HG03045 (cell line): ENCODE results near the gene D2HGDH.
"Not testable (repeated sequence)": the region's sequence is repeated elsewhere in the genome, so short reads cannot be mapped to it uniquely, and the experiment has no call there.

ENCODE experiments used
- ATAC-seq: cut with Tn5 transposase; IDR thresholded peaks from one replicate; pipeline ENCODE4 v1.9.1; 2021; ENCODE audit warnings: mild to moderate bottlenecking, moderate library complexity; ENCODE audit not compliant: unreplicated experiment

D2HGDH gene

DNA sequence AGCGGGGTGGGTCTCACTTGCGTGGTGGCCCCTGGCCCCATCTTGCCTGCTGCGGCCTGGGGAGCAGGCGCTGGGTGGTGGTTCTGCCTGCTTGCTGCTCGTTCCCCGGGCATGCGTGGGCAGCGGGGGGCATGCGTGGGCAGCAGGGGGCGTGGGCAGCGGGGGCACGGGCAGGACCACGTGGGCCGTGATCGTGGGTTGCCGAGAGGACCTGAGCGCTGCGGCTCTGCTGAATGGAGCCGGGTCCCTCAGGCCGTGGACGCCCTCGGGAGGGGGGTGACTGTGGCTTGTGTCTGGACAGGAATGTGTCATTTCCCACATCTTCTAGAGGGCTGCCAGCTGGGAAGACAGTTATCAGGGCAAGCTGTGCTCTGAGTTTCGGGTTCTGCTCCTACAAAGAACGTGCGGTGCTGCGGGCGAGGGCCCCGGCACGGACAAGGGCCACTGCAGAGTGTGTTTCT, 33.9 kb downstream of the D2HGDH start:
- ATAC-seq, result no peak

DNA sequence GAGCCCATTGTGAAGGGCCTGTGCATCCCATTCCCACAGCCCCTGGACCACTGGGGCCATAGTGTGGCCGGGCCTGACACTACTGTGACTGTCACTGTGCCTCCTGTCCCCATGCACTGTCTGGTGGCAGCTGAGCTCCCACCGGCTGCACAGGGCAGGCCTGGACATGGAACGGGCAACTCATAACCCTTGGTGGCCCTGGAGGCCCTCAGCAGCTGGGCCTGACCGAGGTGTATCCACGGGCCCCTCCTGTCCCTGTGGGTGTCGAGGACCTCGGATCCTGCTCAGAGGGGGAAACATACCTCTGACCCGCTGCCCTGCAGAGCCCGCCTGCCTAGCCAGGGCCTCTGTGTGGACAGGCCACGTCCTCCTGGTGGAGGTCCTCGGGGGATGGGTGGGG, 34.4 kb downstream of the D2HGDH start:
- ATAC-seq, result no peak

- no peak for ATAC-seq
Observed at GRCh38 chr2:241769819-241770184, 35.4 kb downstream of the D2HGDH start.

DNA sequence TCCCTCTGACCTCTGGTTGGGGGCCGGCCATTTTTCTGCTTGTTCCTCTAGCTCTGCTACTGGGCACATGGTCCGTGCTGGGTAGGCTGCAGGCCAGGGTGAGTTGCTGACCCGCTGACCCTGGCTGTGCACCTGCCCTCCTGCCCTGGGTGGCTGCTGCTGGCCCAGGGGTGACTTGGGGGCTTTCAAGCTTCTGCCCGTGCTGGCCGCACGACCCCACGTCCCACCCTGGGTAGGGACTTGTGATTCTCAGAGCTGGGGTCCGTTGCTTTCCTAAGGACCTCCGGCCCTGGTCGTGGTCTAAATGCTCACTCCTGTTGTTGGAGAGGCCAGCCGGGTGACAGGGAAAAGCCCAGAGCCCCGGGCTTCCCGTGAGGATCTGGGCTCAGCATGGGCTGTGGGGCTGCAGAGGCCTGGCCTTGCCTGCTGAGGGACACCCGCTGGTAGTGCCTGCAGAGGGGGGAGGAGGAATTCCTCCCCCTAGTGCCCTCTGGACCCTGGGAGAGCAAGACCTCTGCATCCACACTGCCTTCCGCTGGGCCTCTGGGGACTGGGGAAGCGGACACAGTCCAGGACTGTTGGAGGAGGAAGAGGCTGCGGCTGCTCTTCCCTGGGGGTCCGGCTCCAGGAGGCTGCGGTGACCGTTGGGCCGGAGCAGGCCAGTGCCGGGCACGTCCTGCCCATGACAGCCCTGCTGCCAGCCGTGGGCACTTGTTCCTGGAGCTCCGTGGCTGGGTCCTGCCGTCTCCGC, 35.9 kb downstream of the D2HGDH start:
- ATAC-seq, result no peak

DNA sequence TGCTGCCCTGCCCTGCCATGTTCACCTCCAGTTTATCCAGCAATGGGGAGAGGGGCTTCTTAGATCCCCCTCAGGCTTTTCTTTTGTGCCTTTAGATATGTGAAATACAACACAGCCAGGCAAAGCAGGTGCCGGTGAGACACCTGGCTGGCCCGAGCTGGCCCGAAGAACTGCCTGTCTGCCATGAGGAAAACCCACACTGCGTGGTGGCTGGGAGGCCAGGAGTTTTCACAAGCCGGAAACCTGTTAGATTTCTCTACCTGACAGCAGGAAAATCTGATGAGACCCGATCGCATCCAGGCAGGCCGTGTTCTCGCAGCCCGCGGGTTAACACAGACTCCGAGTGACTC, 36.5 kb downstream of the D2HGDH start:
- ATAC-seq, result no peak

DNA sequence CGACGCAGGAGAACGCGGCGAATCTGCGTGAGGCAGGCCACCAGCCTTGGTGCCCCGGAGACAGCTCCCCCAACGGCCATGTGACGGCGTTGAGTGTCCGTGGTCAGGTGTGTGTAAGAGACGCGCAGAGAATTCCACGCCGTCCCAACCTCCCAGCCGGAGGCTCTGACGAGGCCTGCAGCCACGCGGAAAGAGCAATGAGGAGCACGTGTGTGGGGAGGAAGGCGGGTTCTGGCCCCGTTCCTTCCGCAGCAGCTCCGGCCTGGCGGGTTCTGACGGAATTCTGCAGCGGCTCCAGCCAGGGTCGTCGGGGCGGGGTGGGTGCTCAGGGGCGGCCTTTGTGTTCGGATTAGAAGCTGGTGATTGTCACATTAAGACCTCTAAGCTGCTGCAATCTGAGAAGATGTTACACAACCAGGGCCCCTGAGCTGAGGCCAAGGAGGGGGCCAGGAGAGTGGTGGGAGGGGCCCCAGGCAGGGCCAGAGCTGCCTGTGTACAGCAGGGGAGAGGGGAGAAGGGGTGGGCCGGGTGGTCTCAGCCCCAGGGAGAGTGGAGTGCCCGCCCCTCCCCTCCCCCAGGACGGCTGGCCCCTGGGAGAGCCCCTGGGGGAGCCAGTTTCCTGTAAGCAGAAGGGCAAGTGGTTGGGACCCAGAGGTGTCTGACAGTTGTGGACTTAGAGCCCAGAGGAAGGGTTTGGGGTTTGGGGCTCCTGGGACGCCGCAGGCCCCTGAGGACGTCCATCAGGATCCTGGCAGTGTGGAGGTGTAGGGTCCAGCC, 37.0 kb downstream of the D2HGDH start:
- ATAC-seq, result no peak

- ATAC-seq, result no peak
Observed at GRCh38 chr2:241772063-241772499, 37.7 kb downstream of the D2HGDH start.

- ATAC-seq, result no peak
Observed at GRCh38 chr2:241773511-241774418, 39.3 kb downstream of the D2HGDH start.

DNA sequence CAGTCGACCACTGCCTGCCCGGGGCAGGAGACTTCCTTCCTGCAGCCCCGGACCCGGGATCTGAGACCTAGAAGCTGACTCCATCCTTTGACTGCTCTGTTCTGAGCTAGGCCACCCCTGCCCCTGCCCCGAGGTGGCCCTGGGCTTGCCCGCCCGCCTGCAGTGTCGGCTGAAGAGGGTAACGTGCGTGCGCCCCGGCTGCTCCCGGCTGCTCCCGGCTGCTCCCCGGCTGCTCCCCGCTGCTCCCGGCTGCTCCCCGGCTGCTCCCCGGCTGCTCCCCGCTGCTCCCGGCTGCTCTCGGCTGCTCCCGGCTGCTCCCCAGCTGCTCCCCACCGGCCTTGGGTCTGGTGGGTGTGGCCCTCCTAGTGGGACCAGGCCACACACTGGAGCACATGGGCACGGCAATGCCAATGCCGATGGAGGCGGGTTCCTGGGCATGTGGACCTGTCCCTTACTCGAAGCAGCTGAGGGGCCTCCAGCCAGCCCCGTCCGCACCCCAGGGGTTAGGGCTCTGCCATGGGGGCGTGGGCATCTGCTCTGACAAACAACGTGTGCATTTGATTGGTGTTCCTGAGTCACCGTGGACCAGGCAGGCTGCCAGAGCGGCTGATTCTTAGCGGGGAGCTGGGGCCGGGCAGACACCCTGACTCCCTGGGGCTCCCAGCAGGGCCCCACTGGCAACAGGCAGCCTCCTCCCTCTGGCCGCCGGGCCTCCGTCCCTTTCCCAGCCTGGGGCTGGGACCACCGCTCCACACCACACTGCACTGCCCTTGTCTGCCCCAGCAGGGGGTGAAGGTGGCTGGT, 40.2 kb downstream of the D2HGDH start:
- ATAC-seq, result no peak

DNA sequence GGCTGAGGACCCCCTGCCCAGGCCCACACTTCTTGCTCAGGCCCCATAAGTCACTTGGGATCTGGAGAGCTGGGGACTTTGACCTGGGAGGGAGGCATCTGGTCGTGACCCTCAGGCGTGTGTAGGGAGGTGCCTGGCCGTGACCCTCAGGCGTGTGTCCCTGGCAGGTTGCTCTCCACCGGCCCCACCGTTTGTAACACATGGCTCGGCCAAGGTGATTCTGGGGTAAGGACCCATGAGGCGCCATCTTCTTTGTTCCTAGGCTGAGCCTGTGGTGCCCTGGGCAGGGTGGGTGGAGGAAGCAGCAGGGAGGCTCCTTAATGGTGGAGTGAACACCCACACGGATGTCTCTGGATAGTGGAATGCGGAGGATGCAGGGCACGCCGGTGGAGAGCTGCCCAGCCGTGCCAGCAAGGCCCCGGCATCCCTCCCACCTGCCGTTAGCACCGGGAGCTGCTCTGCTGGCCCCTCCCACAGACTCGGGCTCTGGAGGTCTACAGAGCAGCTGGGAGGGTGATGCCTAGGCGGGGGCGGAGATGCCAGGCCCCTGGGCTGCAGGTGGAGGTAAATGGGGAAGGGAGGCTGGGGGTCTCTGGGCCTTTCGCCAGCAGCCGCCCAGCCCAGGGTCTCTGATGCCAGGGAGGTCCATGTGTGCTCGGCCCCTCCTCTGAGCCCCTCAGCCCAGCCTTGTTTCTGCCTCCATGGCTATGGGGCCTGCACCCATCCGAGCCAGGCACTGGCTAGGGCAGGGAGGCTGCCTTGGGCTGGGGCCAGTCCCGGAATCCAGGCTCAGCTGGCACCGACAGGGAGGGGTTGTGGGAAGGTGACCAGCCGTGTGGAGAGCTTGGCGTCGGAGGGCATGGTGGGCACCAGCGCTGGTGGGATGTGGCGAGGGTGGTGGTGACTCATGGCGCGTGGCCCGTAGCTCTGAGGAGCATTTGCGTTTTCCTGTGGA, 41.1 kb downstream of the D2HGDH start:
- ATAC-seq, result no peak

DNA sequence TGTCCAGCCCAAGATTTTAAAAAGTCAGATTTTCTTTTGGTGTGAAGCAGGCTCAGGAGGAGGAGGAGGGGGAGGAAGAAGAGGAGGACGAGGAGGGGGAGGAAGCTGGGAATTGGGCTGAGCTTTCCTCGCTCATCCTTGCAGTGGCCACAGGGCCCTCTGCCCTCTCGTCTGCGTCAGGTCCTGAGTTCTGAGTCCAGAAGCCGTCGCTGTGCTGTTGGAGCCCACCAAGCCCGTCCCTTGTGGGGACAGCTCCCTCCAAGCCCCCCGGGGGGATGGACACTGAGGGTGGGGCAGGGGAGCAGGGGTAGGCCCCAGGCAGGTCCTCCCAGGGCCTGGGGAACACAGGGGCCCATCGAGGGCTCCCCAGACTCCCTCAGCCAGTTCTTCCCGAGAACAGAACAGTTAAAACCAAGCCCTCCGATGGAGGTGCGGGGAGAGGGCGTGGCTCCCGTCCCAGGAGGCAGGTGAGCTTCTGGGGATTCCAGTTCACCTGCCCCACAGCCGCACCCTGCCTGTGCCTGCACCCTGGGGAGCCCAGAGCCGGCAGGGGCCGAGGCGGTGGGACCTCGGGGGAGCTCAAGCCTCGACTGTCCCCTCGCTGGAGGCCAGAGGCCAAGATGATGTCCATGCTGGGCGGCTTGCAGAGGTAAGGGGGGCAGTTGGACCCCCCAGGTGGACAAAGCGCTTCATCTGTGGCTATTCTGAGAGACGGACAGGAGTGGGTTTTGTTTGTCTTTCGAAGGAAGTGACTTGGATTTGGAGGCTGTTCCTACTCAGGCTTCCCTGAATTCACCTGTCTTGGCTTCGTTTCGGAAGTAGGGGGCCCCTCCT, 42.1 kb downstream of the D2HGDH start, which contains the start of gene GAL3ST2:
Gene GAL3ST2 (plus strand): TSS at position 487 of the 834 bp plus-strand sequence. CDS start 134 bp downstream, at position 621.
- no peak for ATAC-seq

DNA sequence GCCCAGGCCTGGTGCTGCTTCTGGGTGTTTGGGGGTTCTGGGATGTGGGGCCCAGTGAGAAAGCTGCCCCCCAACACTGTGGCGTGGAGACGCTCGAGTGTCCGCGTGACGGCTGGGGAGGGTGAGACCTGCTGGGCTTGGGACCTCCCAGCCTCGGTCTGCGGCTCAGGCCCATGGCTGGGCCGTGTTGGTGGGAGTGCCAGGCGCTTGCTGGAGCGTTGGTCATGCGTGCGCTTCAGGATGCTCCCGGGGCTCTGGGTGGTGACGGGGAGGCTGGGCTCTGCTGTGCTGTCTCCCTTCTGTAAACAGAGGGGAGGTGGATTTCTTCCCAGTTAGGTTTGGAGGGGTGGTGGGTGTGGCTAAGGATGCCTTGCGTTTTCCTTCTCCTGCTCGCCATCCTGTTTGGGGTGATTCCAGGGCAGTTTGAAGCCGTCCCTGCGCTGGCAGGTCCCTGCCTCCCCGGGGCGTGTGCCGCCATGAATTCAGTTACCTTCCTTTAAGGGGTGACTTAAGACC, 42.8 kb downstream of the D2HGDH start:
- no peak for ATAC-seq

GRCh38 chr2:241777686-241778627, 43.5 kb downstream of the D2HGDH start:
- no peak for ATAC-seq

DNA sequence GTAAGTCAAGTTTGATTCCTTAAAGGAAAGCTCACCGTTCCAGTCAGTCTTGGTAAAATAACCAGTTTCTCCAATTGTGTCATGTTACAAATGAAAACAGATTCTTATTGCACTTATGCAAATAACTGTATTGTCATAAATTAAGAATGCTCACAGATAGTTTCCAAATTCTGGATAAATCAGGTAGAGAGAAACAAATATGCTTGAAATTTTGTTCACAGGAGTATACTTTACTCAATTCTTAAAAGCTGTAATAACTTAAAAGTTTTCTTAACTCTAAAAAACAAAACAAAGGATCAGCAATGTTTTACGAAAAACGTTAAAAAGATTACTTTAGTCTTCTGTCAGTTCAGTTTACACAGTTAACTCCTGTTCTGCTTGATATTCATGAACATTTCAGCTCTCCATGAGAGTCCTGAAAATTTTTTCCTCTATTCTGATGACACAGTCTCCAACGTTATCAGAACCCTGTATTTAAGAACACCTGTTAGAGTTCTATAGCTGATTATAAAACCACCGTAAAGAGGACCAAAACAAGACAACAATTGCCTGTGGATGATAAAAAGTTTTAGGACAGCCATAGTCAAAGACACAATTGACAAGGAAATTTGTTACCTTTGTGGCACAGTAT, 46.6 kb downstream of the D2HGDH start:
- no peak for ATAC-seq

GRCh38 chr2:241782053-241782452, 47.6 kb downstream of the D2HGDH start:
- ATAC-seq, result not testable (repeated sequence)

- ATAC-seq, result no peak
Observed at GRCh38 chr2:241788135-241788534, 53.7 kb downstream of the D2HGDH start.

DNA sequence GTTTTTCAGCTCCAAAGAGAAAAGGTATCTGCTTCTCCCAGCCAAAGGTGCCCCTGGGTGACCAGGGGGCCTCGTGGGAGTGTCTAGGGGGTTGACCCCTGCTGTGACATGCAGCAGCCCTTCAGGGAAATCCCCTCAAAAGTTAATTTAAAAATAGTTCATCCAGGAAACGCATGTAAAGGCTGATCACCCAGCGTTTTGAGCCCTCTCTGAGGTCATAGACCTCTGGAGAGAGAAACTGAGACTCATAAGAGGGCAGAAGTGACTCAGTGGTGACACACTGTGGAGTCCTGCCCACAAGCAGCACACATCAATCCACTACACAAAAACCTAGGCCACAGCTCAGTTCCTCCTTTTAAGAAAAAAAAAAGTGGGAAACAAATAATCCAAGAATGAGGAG, 54.1 kb downstream of the D2HGDH start:
- no peak for ATAC-seq
